WTC11 (cell line): ENCODE measurements around the gene POU5F1. TPM values are rescaled to one million over a fixed set of nuclear protein-coding genes. Genes with fewer than 3 reads are reported as not detected.
A peak's percentile ranks its signal among the peaks of the same experiment; 100 is the strongest.

Experiments used
- AFF4 ChIP-seq: sonication (generic); formaldehyde crosslinking; IDR thresholded peaks from 2 replicates; pipeline ENCODE4 v1.8.1; 2023; ENCODE audit warnings: mild to moderate bottlenecking, missing genetic modification reagents, borderline replicate concordance
- ARID4B ChIP-seq: sonication (generic); formaldehyde crosslinking; IDR thresholded peaks from 2 replicates; pipeline ENCODE4 v1.8.0; 2023; ENCODE audit warnings: missing genetic modification reagents, mild to moderate bottlenecking, borderline replicate concordance
- ATF3 ChIP-seq: sonication (generic); formaldehyde crosslinking; conservative IDR thresholded peaks from 2 replicates; pipeline ENCODE4 v1.8.1; 2022; ENCODE audit warnings: mild to moderate bottlenecking, missing genetic modification reagents
- CBFB ChIP-seq: sonication (generic); formaldehyde crosslinking; IDR thresholded peaks from 2 replicates; pipeline ENCODE4 v1.8.1; 2022; ENCODE audit warnings: mild to moderate bottlenecking, low read depth, missing genetic modification reagents
- CREM ChIP-seq: sonication (generic); formaldehyde crosslinking; IDR thresholded peaks from 2 replicates; pipeline ENCODE4 v1.8.1; 2022; ENCODE audit warnings: mild to moderate bottlenecking, missing genetic modification reagents, moderate library complexity
- ERG ChIP-seq: fragments of 250-450 bp; sonication (Bioruptor Pico); IDR thresholded peaks from 2 replicates; pipeline ENCODE4 v1.8.0; 2021; ENCODE audit warnings: mild to moderate bottlenecking
- GABPB1 ChIP-seq: sonication (generic); formaldehyde crosslinking; IDR thresholded peaks from 2 replicates; pipeline ENCODE4 v1.8.1; 2023; ENCODE audit warnings: mild to moderate bottlenecking, missing genetic modification reagents
- IRF1 ChIP-seq: sonication (generic); formaldehyde crosslinking; IDR thresholded peaks from 2 replicates; pipeline ENCODE4 v1.8.0; 2023; ENCODE audit warnings: missing genetic modification reagents
- JAZF1 ChIP-seq: fragments of 250-450 bp; sonication (Bioruptor Pico); IDR thresholded peaks from 2 replicates; pipeline ENCODE4 v1.9.0; 2021; ENCODE audit warnings: moderate library complexity, mild to moderate bottlenecking, inconsistent platforms
- JUN ChIP-seq: sonication (generic); formaldehyde crosslinking; IDR thresholded peaks from 2 replicates; pipeline ENCODE4 v1.8.0; 2023; ENCODE audit warnings: mild to moderate bottlenecking, missing genetic modification reagents
- MAX ChIP-seq: sonication (generic); formaldehyde crosslinking; IDR thresholded peaks from 2 replicates; pipeline ENCODE4 v1.8.0; 2022; ENCODE audit warnings: mild to moderate bottlenecking, missing genetic modification reagents
- OVOL2 ChIP-seq: fragments of 250-450 bp; sonication (Bioruptor Pico); IDR thresholded peaks from 2 replicates; pipeline ENCODE4 v1.9.0; 2021; ENCODE audit warnings: mild to moderate bottlenecking, borderline replicate concordance
- SP1 ChIP-seq: sonication (generic); formaldehyde crosslinking; conservative IDR thresholded peaks from 2 replicates; pipeline ENCODE4 v1.8.1; 2022; ENCODE audit warnings: missing genetic modification reagents
- STAT6 ChIP-seq: sonication (generic); formaldehyde crosslinking; conservative IDR thresholded peaks from 2 replicates; pipeline ENCODE4 v1.8.1; 2023; ENCODE audit warnings: mild to moderate bottlenecking, low read depth, missing genetic modification reagents, moderate library complexity
- TEAD1 ChIP-seq: sonication (generic); formaldehyde crosslinking; IDR thresholded peaks from 2 replicates; pipeline ENCODE4 v1.8.0; 2022; ENCODE audit warnings: mild to moderate bottlenecking, missing genetic modification reagents
- TP53 ChIP-seq: sonication (generic); formaldehyde crosslinking; IDR thresholded peaks from 2 replicates; pipeline ENCODE4 v1.8.1; 2023; ENCODE audit warnings: mild to moderate bottlenecking, missing genetic modification reagents
- ZNF121 ChIP-seq: sonication (generic); formaldehyde crosslinking; IDR thresholded peaks from 2 replicates; pipeline ENCODE4 v1.8.0; 2023; ENCODE audit warnings: missing genetic modification reagents
- ZNF219 ChIP-seq: sonication (generic); formaldehyde crosslinking; IDR thresholded peaks from 2 replicates; pipeline ENCODE4 v1.8.0; 2023; ENCODE audit warnings: missing genetic modification reagents, mild to moderate bottlenecking, borderline replicate concordance
- ZNF423 ChIP-seq: fragments of 250-450 bp; sonication (Bioruptor Pico); IDR thresholded peaks from 2 replicates; pipeline ENCODE4 v2.1.2; 2022; ENCODE audit warnings: mild to moderate bottlenecking, moderate library complexity
- ZNF425 ChIP-seq: fragments of 250-450 bp; sonication (Bioruptor Pico); conservative IDR thresholded peaks from 2 replicates; pipeline ENCODE4 v1.9.0; 2021; ENCODE audit warnings: mild to moderate bottlenecking
- total RNA-seq: library from RNA; stranded (reverse); gene quantifications from 3 replicates; pipeline ENCODE4 v1.2.3, GENCODE V29; 2021

POU5F1 gene
- total RNA-seq, 1 experiment from 2014 or later: 2,735 TPM

GRCh38 chr6:31161216-31162126 is 9.0 kb downstream of the POU5F1 start (continued):
- TF ChIP-seq ZNF219 (CRISPR knock-in tag) (no peak), ARID4B (CRISPR knock-in tag) (no peak), TEAD1 (CRISPR knock-in tag) (no peak), GABPB1 (CRISPR knock-in tag) (no peak), IRF1 (CRISPR knock-in tag) (no peak), ZNF423 (CRISPR knock-in tag) (no peak), CBFB (CRISPR knock-in tag) (no peak), CREM (no peak), STAT6 (CRISPR knock-in tag) (no peak), SP1 (no peak), TP53 (CRISPR knock-in tag) (no peak), ZNF425 (peak; percentile 87), ERG (peak; percentile 46; the same call in 1 of the 2 replicates), MAX (CRISPR knock-in tag) (no peak), OVOL2 (no peak), JUN (peak; percentile 43; the same call in 1 of the 2 replicates), JAZF1 (CRISPR knock-in tag) (no peak), ATF3 (CRISPR knock-in tag) (no peak), AFF4 (CRISPR knock-in tag) (no peak), ZNF121 (CRISPR knock-in tag) (no peak)
